OCI-LY1 (cell line): Measurements from ENCODE around the gene PRRT1.
"Not testable (repeated sequence)": the region's sequence is repeated elsewhere in the genome, so short reads cannot be mapped to it uniquely, and the experiment has no call there.

Source experiments
- H2AFZ ChIP-seq: fragments of 200-600 bp; sonication (generic), shearing (Covaris generic); 2 replicates; pipeline ENCODE4 v1.6.0; 2014; ENCODE audit warnings: antibody characterized with exemption, mild to moderate bottlenecking, low read length
- H3F3A ChIP-seq: fragments of 200-600 bp; sonication (generic), shearing (Covaris generic); 2 replicates; pipeline ENCODE4 v1.6.0; 2014; ENCODE audit warnings: mild to moderate bottlenecking, antibody characterized with exemption, low read length, moderate library complexity; ENCODE audit not compliant: insufficient read depth
- H3K27ac ChIP-seq: fragments of 200-600 bp; sonication (generic); 2 replicates; pipeline ENCODE4 v1.5.1; 2014; ENCODE audit warnings: low read length, mixed run types, mild to moderate bottlenecking, low read depth; ENCODE audit not compliant: poor library complexity, severe bottlenecking
- H3K27me3 ChIP-seq: fragments of 200-600 bp; sonication (generic); 2 replicates; pipeline ENCODE4 v1.6.0; 2014; ENCODE audit warnings: antibody characterized with exemption, mild to moderate bottlenecking, low read length, moderate library complexity; ENCODE audit not compliant: insufficient read depth
- H3K36me3 ChIP-seq: fragments of 200-600 bp; sonication (generic); 2 replicates; pipeline ENCODE4 v1.6.1; 2014; ENCODE audit warnings: mild to moderate bottlenecking, antibody characterized with exemption, low read length, moderate library complexity, mixed read lengths; ENCODE audit not compliant: insufficient read depth
- H3K4me1 ChIP-seq: fragments of 200-600 bp; sonication (generic); 2 replicates; pipeline ENCODE4 v1.5.1; 2014; ENCODE audit warnings: mild to moderate bottlenecking, low read length, moderate library complexity; ENCODE audit not compliant: insufficient read depth, severe bottlenecking
- H3K4me2 ChIP-seq: fragments of 200-600 bp; sonication (generic), shearing (Covaris generic); 2 replicates; pipeline ENCODE4 v1.6.1; 2014; ENCODE audit warnings: low read length
- H3K4me3 ChIP-seq: fragments of 200-600 bp; sonication (generic); 2 replicates; pipeline ENCODE4 v1.5.1; 2014; ENCODE audit warnings: low read length, low read depth, mild to moderate bottlenecking, mixed read lengths; ENCODE audit not compliant: poor library complexity, severe bottlenecking
- H3K79me2 ChIP-seq: fragments of 200-600 bp; shearing (Covaris generic); 2 replicates; pipeline ENCODE4 v1.6.1; 2016; ENCODE audit warnings: mixed run types, low read length, mixed read lengths; ENCODE audit not compliant: insufficient read depth
- H3K9ac ChIP-seq: fragments of 200-600 bp; sonication (generic), shearing (Covaris generic); 2 replicates; pipeline ENCODE4 v1.6.1; 2014; ENCODE audit warnings: mild to moderate bottlenecking, low read length, mixed read lengths
- H3K9me2 ChIP-seq: fragments of 200-600 bp; sonication (generic), shearing (Covaris generic); 2 replicates; pipeline ENCODE4 v1.6.1; 2014; ENCODE audit warnings: low read depth, mild to moderate bottlenecking, low read length, mixed read lengths
- H3K9me3 ChIP-seq: fragments of 200-600 bp; shearing (Covaris generic); 2 replicates; pipeline ENCODE4 v1.6.1; 2014; ENCODE audit warnings: low read length, mixed read lengths
- H4K20me1 ChIP-seq: fragments of 200-600 bp; sonication (generic), shearing (Covaris generic); 2 replicates; pipeline ENCODE4 v1.6.0; 2016; ENCODE audit warnings: mild to moderate bottlenecking, low read length; ENCODE audit not compliant: insufficient read depth
- EZH2 ChIP-seq: fragments of 200-600 bp; sonication (generic), shearing (Covaris generic); IDR thresholded peaks from 2 replicates; pipeline ENCODE4 v1.8.0; 2017; ENCODE audit warnings: borderline replicate concordance, mixed run types, mild to moderate bottlenecking, antibody characterized with exemption, low read length, moderate library complexity, mixed read lengths
- TF ChIP-seq, protein P1 (sequence below): fragments of 200-600 bp; sonication (generic), shearing (Covaris generic); IDR thresholded peaks from 2 replicates; pipeline ENCODE4 v1.5.1; 2017; ENCODE audit warnings: mild to moderate bottlenecking, antibody characterized with exemption, low read length, moderate library complexity, mixed read lengths

PRRT1 gene

DNA sequence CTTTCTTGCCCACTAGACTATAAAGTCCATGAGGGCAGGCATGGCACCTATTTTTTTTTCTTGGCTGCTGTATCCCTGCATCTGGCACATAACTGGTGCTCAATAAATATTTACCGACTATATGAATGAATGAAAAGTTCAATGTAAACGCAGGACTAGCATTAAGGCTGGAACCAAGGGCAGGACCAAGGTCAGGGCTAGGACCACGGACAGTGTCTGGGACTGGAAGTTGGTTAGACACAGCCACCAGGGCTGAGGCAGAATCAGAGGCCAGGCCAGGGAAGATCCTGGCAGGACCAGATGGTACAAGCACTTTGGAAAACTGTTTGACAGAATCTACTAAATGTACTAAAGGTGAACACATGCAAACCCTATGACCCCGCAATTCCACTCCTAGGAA, 46.3 kb downstream of the PRRT1 start:
- no peaks in the 10 kb centered on the region for H3K9me3 ChIP-seq
- H4K20me1 ChIP-seq: no peaks in the 10 kb centered on the region
- no peaks in the 10 kb centered on the region for H3K4me1 ChIP-seq
- no peaks in the 10 kb centered on the region for H3K9me2 ChIP-seq
- TF ChIP-seq, protein P1, sequence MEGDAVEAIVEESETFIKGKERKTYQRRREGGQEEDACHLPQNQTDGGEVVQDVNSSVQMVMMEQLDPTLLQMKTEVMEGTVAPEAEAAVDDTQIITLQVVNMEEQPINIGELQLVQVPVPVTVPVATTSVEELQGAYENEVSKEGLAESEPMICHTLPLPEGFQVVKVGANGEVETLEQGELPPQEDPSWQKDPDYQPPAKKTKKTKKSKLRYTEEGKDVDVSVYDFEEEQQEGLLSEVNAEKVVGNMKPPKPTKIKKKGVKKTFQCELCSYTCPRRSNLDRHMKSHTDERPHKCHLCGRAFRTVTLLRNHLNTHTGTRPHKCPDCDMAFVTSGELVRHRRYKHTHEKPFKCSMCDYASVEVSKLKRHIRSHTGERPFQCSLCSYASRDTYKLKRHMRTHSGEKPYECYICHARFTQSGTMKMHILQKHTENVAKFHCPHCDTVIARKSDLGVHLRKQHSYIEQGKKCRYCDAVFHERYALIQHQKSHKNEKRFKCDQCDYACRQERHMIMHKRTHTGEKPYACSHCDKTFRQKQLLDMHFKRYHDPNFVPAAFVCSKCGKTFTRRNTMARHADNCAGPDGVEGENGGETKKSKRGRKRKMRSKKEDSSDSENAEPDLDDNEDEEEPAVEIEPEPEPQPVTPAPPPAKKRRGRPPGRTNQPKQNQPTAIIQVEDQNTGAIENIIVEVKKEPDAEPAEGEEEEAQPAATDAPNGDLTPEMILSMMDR: no peak
- TF ChIP-seq EZH2: no peak
- H3K36me3 ChIP-seq: no peaks in the 10 kb centered on the region
- 0 out of 2 replicates have a peak, but pooled peaks cover 3% of the 10 kb centered on the region for H3K27me3 ChIP-seq
- no peak overlapping the region for H3K9ac ChIP-seq
- no peak overlapping the region for H3K4me3 ChIP-seq
- no peaks in the 10 kb centered on the region for H3K79me2 ChIP-seq
- H3K4me2 ChIP-seq: no peak overlapping the region
- no peaks in the 10 kb centered on the region for H3F3A ChIP-seq
- H2AFZ ChIP-seq: no peak overlapping the region
- H3K27ac ChIP-seq: no peak overlapping the region

DNA sequence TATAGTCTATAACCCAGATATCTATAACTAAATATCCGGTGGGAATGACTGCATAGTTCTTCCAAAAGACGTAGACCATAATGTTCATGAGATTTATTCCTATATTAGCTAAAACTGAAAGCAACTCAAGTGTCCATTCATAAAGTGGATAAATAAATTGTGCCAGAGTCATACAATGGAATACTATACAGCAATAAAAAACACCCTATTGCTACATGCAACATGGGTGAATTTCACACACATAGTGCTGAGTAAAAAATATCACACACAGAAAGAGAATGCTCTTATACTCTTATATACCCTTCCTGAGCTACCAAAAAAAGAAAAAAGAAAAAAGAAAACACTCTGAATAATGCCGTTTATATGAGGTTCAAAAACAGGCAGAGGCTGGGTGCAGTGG, 49.5 kb downstream of the PRRT1 start:
- H3K9me2 ChIP-seq: no peaks in the 10 kb centered on the region

DNA sequence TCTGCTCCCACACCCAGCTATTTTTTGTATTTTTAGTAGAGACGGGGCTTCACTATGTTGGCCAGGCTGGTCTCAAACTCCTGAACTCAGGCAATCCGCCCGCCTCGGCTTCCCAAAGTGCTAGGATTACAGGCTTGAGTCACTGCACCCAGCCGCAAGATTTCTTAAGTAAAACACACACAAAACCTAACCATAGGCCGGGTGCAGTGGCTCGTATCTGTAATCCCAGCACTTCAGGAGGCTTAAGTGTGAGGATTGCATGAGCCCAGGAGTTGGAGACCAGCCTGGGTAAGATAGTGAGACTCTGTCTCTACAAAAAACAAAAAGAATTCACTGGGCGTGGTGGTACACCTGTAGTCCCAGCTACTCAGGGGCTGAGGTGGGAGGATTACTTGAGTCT, 51.5 kb downstream of the PRRT1 start:
- not testable (repeated sequence) for H3K4me1 ChIP-seq, H3K9me3 ChIP-seq, H3K9ac ChIP-seq, H3K9me2 ChIP-seq, H3K4me3 ChIP-seq, H3K79me2 ChIP-seq, H3K4me2 ChIP-seq, H4K20me1 ChIP-seq, H2AFZ ChIP-seq, H3K27ac ChIP-seq, H3F3A ChIP-seq, H3K36me3 ChIP-seq, H3K27me3 ChIP-seq

More for the DNA sequence above, 49.5 kb downstream of the PRRT1 start:
- H3K4me2 ChIP-seq: no peak overlapping the region
- H3K36me3 ChIP-seq: no peaks in the 10 kb centered on the region
- H3K4me1 ChIP-seq: no peaks in the 10 kb centered on the region
- no peak overlapping the region for H3K9ac ChIP-seq
- no peak overlapping the region for H3K27ac ChIP-seq
- no peaks in the 10 kb centered on the region for H3K9me3 ChIP-seq
- H4K20me1 ChIP-seq: no peaks in the 10 kb centered on the region
- no peak overlapping the region for H2AFZ ChIP-seq
- H3K79me2 ChIP-seq: no peaks in the 10 kb centered on the region
- no peaks in the 10 kb centered on the region for H3F3A ChIP-seq
- H3K27me3 ChIP-seq: 0 out of 2 replicates have a peak, but pooled peaks cover 3% of the 10 kb centered on the region
- TF ChIP-seq, protein P1: no peak
- no peak for TF ChIP-seq EZH2
- H3K4me3 ChIP-seq: no peak overlapping the region
